Measurements from ENCODE around the gene SLC66A2. TPM values are rescaled to one million over a fixed set of nuclear protein-coding genes. Genes with fewer than 3 reads are reported as not detected.

Gene SLC66A2
- total and polyA plus RNA-seq, 2 of the 13 experiments (the other 11 are each of a cell fraction or from before 2014, with no cell fraction given): 33.5 to 41.9 TPM

GRCh38 chr18:79988451-79989194 lies 37.2 kb upstream of the SLC66A2 start, which contains the start of gene TXNL4A (continued):
- TF ChIP-seq TFDP2 (CRISPR knock-in tag; IDR thresholded peaks at IDR 0.05) (peak; percentile 87), ZNF407 (CRISPR knock-in tag; IDR thresholded peaks at IDR 0.05; ENCODE audit: not compliant biosample characterization) (no peak), NFKBIZ (CRISPR knock-in tag; IDR thresholded peaks at IDR 0.05) (no peak; the same call in 1 of the 2 replicates), TAF15 (IDR thresholded peaks at IDR 0.05; ENCODE audit: low read depth, low read length, poor library complexity, severe bottlenecking) (no peak), ZFP37 (CRISPR knock-in tag; IDR thresholded peaks at IDR 0.05; ENCODE audit: borderline replicate concordance) (no peak), U2AF1 (optimal IDR thresholded peaks at IDR 0.05; ENCODE audit: low read depth, low read length) (no peak), ZNF317 (CRISPR knock-in tag; IDR thresholded peaks at IDR 0.05) (no peak), PTBP1 (IDR thresholded peaks at IDR 0.05; ENCODE audit: low read depth, low read length, poor library complexity, severe bottlenecking) (no peak), MYNN (CRISPR knock-in tag; IDR thresholded peaks at IDR 0.05; ENCODE audit: low read depth) (no peak), ZNF781 (CRISPR knock-in tag; IDR thresholded peaks at IDR 0.05; ENCODE audit: borderline replicate concordance, not compliant biosample characterization) (no peak), PHF21A (CRISPR knock-in tag; IDR thresholded peaks at IDR 0.05) (no peak), FOXC1 (CRISPR knock-in tag; IDR thresholded peaks at IDR 0.05; ENCODE audit: borderline replicate concordance) (no peak; the same call in 1 of the 2 replicates), TIGD3 (CRISPR knock-in tag; IDR thresholded peaks at IDR 0.05; ENCODE audit: borderline replicate concordance) (no peak)
